HEK293 (cell line): Measurements from ENCODE around the gene FSTL3.

ENCODE experiments used
- GLI4 ChIP-seq: fragments of 450-650 bp; formaldehyde crosslinking; IDR thresholded peaks from 2 replicates; pipeline ENCODE4 v1.5.1; 2016; ENCODE audit warnings: missing biosample characterization, missing genetic modification characterization
- KLF10 ChIP-seq: fragments of 450-650 bp; IDR thresholded peaks from 2 replicates; pipeline ENCODE4 v1.5.1; 2018; ENCODE audit warnings: missing biosample characterization, mild to moderate bottlenecking, missing genetic modification characterization
- REPIN1 ChIP-seq: fragments of 450-650 bp; formaldehyde crosslinking; IDR thresholded peaks from 2 replicates; pipeline ENCODE4 v1.5.1; 2017; ENCODE audit warnings: missing biosample characterization, missing genetic modification characterization, low read depth
- ZBTB17 ChIP-seq: fragments of 450-650 bp; formaldehyde crosslinking; IDR thresholded peaks from 2 replicates; pipeline ENCODE4 v1.5.1; 2016; ENCODE audit warnings: missing biosample characterization, missing genetic modification characterization
- ZNF146 ChIP-seq: fragments of 450-650 bp; formaldehyde crosslinking; IDR thresholded peaks from 2 replicates; pipeline ENCODE4 v1.5.1; 2016; ENCODE audit warnings: missing biosample characterization, missing genetic modification characterization
- ZNF324 ChIP-seq: fragments of 450-650 bp; formaldehyde crosslinking; IDR thresholded peaks from 2 replicates; pipeline ENCODE4 v1.5.1; 2016; ENCODE audit warnings: missing biosample characterization, missing genetic modification characterization
- ZNF488 ChIP-seq: fragments of 450-650 bp; formaldehyde crosslinking; IDR thresholded peaks from 2 replicates; pipeline ENCODE4 v1.5.1; 2016; ENCODE audit warnings: missing biosample characterization, missing genetic modification characterization
- ZNF596 ChIP-seq: fragments of 450-650 bp; IDR thresholded peaks from 2 replicates; pipeline ENCODE4 v1.5.0; 2018; ENCODE audit warnings: missing biosample characterization, mild to moderate bottlenecking, missing genetic modification characterization, moderate library complexity
- TF ChIP-seq, protein P1 (sequence below): fragments of 450-650 bp; formaldehyde crosslinking; IDR thresholded peaks from 2 replicates; pipeline ENCODE4 v1.5.1; 2016; ENCODE audit warnings: missing biosample characterization, missing genetic modification characterization

GRCh38 chr19:638906-639252 is 37.3 kb upstream of the FSTL3 start:
- TF ChIP-seq, protein P1, sequence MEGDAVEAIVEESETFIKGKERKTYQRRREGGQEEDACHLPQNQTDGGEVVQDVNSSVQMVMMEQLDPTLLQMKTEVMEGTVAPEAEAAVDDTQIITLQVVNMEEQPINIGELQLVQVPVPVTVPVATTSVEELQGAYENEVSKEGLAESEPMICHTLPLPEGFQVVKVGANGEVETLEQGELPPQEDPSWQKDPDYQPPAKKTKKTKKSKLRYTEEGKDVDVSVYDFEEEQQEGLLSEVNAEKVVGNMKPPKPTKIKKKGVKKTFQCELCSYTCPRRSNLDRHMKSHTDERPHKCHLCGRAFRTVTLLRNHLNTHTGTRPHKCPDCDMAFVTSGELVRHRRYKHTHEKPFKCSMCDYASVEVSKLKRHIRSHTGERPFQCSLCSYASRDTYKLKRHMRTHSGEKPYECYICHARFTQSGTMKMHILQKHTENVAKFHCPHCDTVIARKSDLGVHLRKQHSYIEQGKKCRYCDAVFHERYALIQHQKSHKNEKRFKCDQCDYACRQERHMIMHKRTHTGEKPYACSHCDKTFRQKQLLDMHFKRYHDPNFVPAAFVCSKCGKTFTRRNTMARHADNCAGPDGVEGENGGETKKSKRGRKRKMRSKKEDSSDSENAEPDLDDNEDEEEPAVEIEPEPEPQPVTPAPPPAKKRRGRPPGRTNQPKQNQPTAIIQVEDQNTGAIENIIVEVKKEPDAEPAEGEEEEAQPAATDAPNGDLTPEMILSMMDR (tag by site-specific recombination) = no peak
- TF ChIP-seq ZNF596 (tag by site-specific recombination) (no peak), GLI4 (tag by site-specific recombination) (no peak), ZNF324 (tag by site-specific recombination) (no peak), ZBTB17 (tag by site-specific recombination) (no peak), REPIN1 (tag by site-specific recombination) (no peak), ZNF146 (tag by site-specific recombination) (no peak), ZNF488 (tag by site-specific recombination) (no peak), KLF10 (no peak)
